Right forelimb (tissue), 1 donor: ENCODE results near the gene SLC30A4.
"Not testable (repeated sequence)": the region's sequence is repeated elsewhere in the genome, so short reads cannot be mapped to it uniquely, and the experiment has no call there.

Experiments
- DNase-seq: peaks from one replicate; pipeline ENCODE4 v3.0.0-alpha.2; 2018

The SLC30A4 gene

GRCh38 chr15:45522328-45523165 is at the start of gene SLC30A4:
TSS of gene SLC30A4 (minus strand) at chr15:45522755. CDS start at chr15:45522354, 401 bp downstream.
- DNase-seq, result peak; percentile 87

GRCh38 chr15:45555934-45556608 is 33.5 kb upstream of the SLC30A4 start:
- DNase-seq, result no peak

GRCh38 chr15:45551676-45552075 is 29.1 kb upstream of the SLC30A4 start:
- no peak for DNase-seq

GRCh38 chr15:45550436-45550835 is 27.9 kb upstream of the SLC30A4 start:
- DNase-seq, result no peak

GRCh38 chr15:45549541-45550220 is 27.1 kb upstream of the SLC30A4 start:
- no peak for DNase-seq

- DNase-seq, result no peak
These were observed 26.4 kb upstream of the SLC30A4 start for GRCh38 chr15:45548753-45549520.

GRCh38 chr15:45546789-45547188 is 24.2 kb upstream of the SLC30A4 start:
- DNase-seq, result no peak

- no peak for DNase-seq
These were observed 21.9 kb upstream of the SLC30A4 start for GRCh38 chr15:45544266-45545023.

- DNase-seq, result no peak
These were observed 20.5 kb upstream of the SLC30A4 start for GRCh38 chr15:45543051-45543450.

- DNase-seq, result no peak
These were observed 18.0 kb upstream of the SLC30A4 start for GRCh38 chr15:45540531-45540930.

- DNase-seq, result no peak
These were observed 17.1 kb upstream of the SLC30A4 start for GRCh38 chr15:45539680-45540079.

- no peak for DNase-seq
These were observed 14.4 kb upstream of the SLC30A4 start for GRCh38 chr15:45536934-45537333.

GRCh38 chr15:45535486-45536042 is 13.0 kb upstream of the SLC30A4 start:
- no peak for DNase-seq

- DNase-seq, result no peak
These were observed 12.3 kb upstream of the SLC30A4 start for GRCh38 chr15:45534821-45535220.

- DNase-seq, result not testable (repeated sequence)
These were observed 10.3 kb upstream of the SLC30A4 start for GRCh38 chr15:45532892-45533291.

- DNase-seq, result no peak
These were observed 7.1 kb upstream of the SLC30A4 start for GRCh38 chr15:45529613-45530012.

- DNase-seq, result no peak
These were observed 4.5 kb upstream of the SLC30A4 start for GRCh38 chr15:45527086-45527485.

- no peak for DNase-seq
These were observed 558 bp upstream of the SLC30A4 start for GRCh38 chr15:45523166-45523460.

GRCh38 chr15:45521596-45522327 is 793 bp downstream of the SLC30A4 start:
- DNase-seq, result no peak

- DNase-seq, result no peak
These were observed 11.7 kb downstream of the SLC30A4 start for GRCh38 chr15:45510758-45511280.

GRCh38 chr15:45507143-45507542 is 15.4 kb downstream of the SLC30A4 start:
- DNase-seq, result not testable (repeated sequence)
